B cell (primary cell): Measurements from ENCODE around the gene DNTT. TPM values are rescaled to one million over a fixed set of nuclear protein-coding genes. Genes with fewer than 3 reads are reported as not detected.

Source experiments
- ATAC-seq: fragments of 200-7000 bp; cut with Tn5 transposase; one replicate; pipeline ENCODE4 v1.10.0; 2021; ENCODE audit warnings: low read depth, mild to moderate bottlenecking, moderate number of reproducible peaks, moderate library complexity
- CTCF ChIA-PET: fragments of 350-600 bp; sonication (Branson Sonifier 250); formaldehyde crosslinking; loops from one replicate; lab custom pipeline; 2021; ENCODE audit warnings: antibody characterized with exemption, inconsistent platforms; lab: Charles Lee
- POLR2A ChIA-PET: fragments of 350-600 bp; sonication (Branson Sonifier 250); formaldehyde crosslinking; loops from one replicate; lab custom pipeline; 2021; ENCODE audit warnings: antibody characterized with exemption; lab: Charles Lee
- DNase-seq: peaks from one replicate; pipeline ENCODE4 v3.0.0; 2013
- H2AFZ ChIP-seq: 2 replicates; pipeline ENCODE4 v1.6.1; 2012; ENCODE audit warnings: mild to moderate bottlenecking, low read depth, low read length; ENCODE audit not compliant: insufficient read depth, poor library complexity, severe bottlenecking
- H3K27ac ChIP-seq, 2 donors: 1 replicate in 1 of 2; 2 replicates in 1 of 2; pipeline ENCODE4 v1.5.1; 2012 to 2013; ENCODE audit warnings: low read length in 2 of 2, mild to moderate bottlenecking in 2 of 2, moderate library complexity in 1 of 2
- H3K27me3 ChIP-seq, 4 experiments: fragments of 200-600 bp in 1 of 4; sonication (generic) in 1 of 4; replicated peaks in 1 of 4; 1 replicate in 2 of 4; 2 replicates in 2 of 4; pipeline versions ENCODE4 v1.6.1 to v1.7.0; 2013 to 2016; ENCODE audit warnings: low read length in 3 of 4, mild to moderate bottlenecking in 2 of 4, mixed read lengths in 1 of 4, moderate library complexity in 1 of 4; ENCODE audit not compliant: insufficient read depth in 4 of 4, control insufficient read depth in 3 of 4; ENCODE audit errors: control extremely low read depth in 1 of 4
- H3K36me3 ChIP-seq, 2 experiments: replicated peaks in 1 of 2; 1 replicate in 1 of 2; 2 replicates in 1 of 2; pipeline versions ENCODE4 v1.6.1 to v1.7.1; 2013; ENCODE audit warnings: low read length in 1 of 2; ENCODE audit not compliant: insufficient read depth in 2 of 2, control insufficient read depth in 1 of 2; ENCODE audit errors: control extremely low read depth in 1 of 2, extremely low read depth in 1 of 2
- H3K4me1 ChIP-seq, 2 donors: fragments of 200-600 bp in 1 of 2; sonication (generic) in 1 of 2; 1 replicate in 1 of 2; 2 replicates in 1 of 2; pipeline versions ENCODE4 v1.5.1 to v1.6.1; 2013 to 2017; ENCODE audit warnings: low read length in 2 of 2; ENCODE audit not compliant: control insufficient read depth in 2 of 2, insufficient read depth in 2 of 2
- H3K4me2 ChIP-seq: replicated peaks from 2 replicates; pipeline ENCODE3; 2012; ENCODE audit warnings: mild to moderate bottlenecking, low read depth, low read length; ENCODE audit not compliant: poor library complexity, severe bottlenecking
- H3K4me3 ChIP-seq, 5 experiments: fragments of 200-600 bp in 1 of 5; sonication (generic) in 1 of 5; 1 replicate in 3 of 5; 2 replicates in 2 of 5; pipeline versions ENCODE4 v1.5.1 to v1.7.0; 2011 to 2016; ENCODE audit warnings: low read length in 4 of 5, mild to moderate bottlenecking in 4 of 5, low read depth in 2 of 5, control low read depth in 1 of 5, moderate library complexity in 1 of 5; ENCODE audit not compliant: insufficient read depth in 1 of 5; ENCODE audit errors: control extremely low read depth in 1 of 5, extremely low read depth in 1 of 5
- H3K79me2 ChIP-seq: fragments of 200-600 bp; sonication (generic); one replicate; pipeline ENCODE4 v1.6.0; 2016; ENCODE audit warnings: low read length; ENCODE audit not compliant: control insufficient read depth, insufficient read depth
- H3K9ac ChIP-seq: fragments of 200-600 bp; sonication (generic); 2 replicates; pipeline ENCODE4 v1.6.1; 2017; ENCODE audit warnings: mild to moderate bottlenecking, low read length, moderate library complexity
- H3K9me3 ChIP-seq, 3 donors: one replicate each; pipeline versions ENCODE4 v1.6.1 to v1.7.1; 2013; ENCODE audit warnings: low read length in 2 of 3; ENCODE audit not compliant: control insufficient read depth in 2 of 3, insufficient read depth in 1 of 3; ENCODE audit errors: control extremely low read depth in 1 of 3
- H4K20me1 ChIP-seq: 2 replicates; pipeline ENCODE4 v1.6.0; 2012; ENCODE audit warnings: mild to moderate bottlenecking, low read length; ENCODE audit not compliant: insufficient read depth, control insufficient read depth, poor library complexity, severe bottlenecking
- H3K27ac Mint-ChIP-seq: one replicate; pipeline ENCODE4 v1.8.0; 2021; ENCODE audit warnings: mixed read lengths
- H3K27me3 Mint-ChIP-seq: one replicate; pipeline ENCODE4 v1.8.0; 2021; ENCODE audit warnings: mixed read lengths
- H3K4me1 Mint-ChIP-seq: one replicate; pipeline ENCODE4 v1.8.0; 2021; ENCODE audit warnings: mixed read lengths
- H3K4me3 Mint-ChIP-seq: one replicate; pipeline ENCODE4 v1.8.0; 2021; ENCODE audit warnings: mixed read lengths
- H3K9me3 Mint-ChIP-seq: one replicate; pipeline ENCODE4 v1.8.0; 2022; ENCODE audit warnings: mixed read lengths; ENCODE audit not compliant: insufficient read depth
- EZH2 ChIP-seq: IDR thresholded peaks from 2 replicates; pipeline ENCODE4 v1.6.1; 2012; ENCODE audit warnings: borderline replicate concordance, low read depth, mild to moderate bottlenecking, moderate library complexity, low read length; ENCODE audit not compliant: insufficient read depth, poor library complexity, severe bottlenecking
- WGBS: methylation state at CpG from one replicate; pipeline ENCODE4 v1.1.5; 2013; ENCODE audit warnings: missing lambda C conversion rate; ENCODE audit not compliant: insufficient coverage; 5-methylcytosine and 5-hydroxymethylcytosine counted together
- intact Hi-C: fragments of 100-400 bp; cut with micrococcal nuclease; formaldehyde crosslinking; loops from one replicate; pipeline ENCODE4 v1.10.0; 2022
- polyA plus RNA-seq: library from polyadenylated mRNA; depleted of rRNA; stranded (reverse); fragments of >200 nt; gene quantifications from 2 replicates; pipeline ENCODE4 v1.2.3, GENCODE V29; 2012
- total RNA-seq, 2 donors: library from RNA; stranded (reverse); fragments of 120-200 nt in 1 of 2; gene quantifications; 1 replicate in 1 of 2; 2 replicates in 1 of 2; pipeline versions ENCODE4 v1.2.3 to v1.2.4, GENCODE V29; 2013 to 2022
- TF ChIP-seq, protein P1 (sequence below): fragments of 200-600 bp; IDR thresholded peaks from one replicate; pipeline ENCODE4 v1.8.0; 2022; ENCODE audit warnings: antibody characterized with exemption, mild to moderate bottlenecking

Gene DNTT
- total and polyA plus RNA-seq, 2 donors (not counting 1 experiment from before 2014, with no cell fraction given) = not detected

DNA sequence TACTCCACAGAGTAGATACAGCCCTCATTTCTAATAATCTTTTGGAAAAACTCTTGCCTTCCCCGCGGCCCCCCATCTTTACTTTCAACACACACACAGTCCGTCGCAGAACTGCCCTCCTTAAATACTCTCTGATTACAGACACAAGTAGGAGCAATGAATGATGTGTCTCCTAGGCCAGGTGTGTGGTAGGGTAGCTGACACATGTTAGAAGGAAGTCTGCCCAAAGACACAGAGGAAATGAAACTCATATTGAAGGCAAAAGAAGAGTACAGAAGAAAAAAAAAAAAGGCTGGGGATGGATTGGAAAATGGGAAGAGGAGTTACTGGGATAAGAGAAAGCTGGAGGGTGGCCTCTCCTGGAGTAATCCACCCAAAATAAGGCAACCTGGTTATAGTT lies 39.9 kb downstream of the DNTT start:
- TF ChIP-seq, protein P1, sequence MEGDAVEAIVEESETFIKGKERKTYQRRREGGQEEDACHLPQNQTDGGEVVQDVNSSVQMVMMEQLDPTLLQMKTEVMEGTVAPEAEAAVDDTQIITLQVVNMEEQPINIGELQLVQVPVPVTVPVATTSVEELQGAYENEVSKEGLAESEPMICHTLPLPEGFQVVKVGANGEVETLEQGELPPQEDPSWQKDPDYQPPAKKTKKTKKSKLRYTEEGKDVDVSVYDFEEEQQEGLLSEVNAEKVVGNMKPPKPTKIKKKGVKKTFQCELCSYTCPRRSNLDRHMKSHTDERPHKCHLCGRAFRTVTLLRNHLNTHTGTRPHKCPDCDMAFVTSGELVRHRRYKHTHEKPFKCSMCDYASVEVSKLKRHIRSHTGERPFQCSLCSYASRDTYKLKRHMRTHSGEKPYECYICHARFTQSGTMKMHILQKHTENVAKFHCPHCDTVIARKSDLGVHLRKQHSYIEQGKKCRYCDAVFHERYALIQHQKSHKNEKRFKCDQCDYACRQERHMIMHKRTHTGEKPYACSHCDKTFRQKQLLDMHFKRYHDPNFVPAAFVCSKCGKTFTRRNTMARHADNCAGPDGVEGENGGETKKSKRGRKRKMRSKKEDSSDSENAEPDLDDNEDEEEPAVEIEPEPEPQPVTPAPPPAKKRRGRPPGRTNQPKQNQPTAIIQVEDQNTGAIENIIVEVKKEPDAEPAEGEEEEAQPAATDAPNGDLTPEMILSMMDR = no peak
- no peak for TF ChIP-seq EZH2
- H3K36me3 ChIP-seq = no peaks in the 10 kb centered on the region
- peaks cover 0 to 8% (median 5%) of the 10 kb centered on the region in 3 donors for H3K9me3 ChIP-seq
- no peak overlapping the region for H3K27ac Mint-ChIP-seq
- H3K4me2 ChIP-seq = no peak overlapping the region
- H3K4me1 Mint-ChIP-seq = peaks cover 10% of the 10 kb centered on the region
- DNase-seq (peak; percentile 29), ATAC-seq (no peak)
- no peak overlapping the region for H3K4me3 Mint-ChIP-seq
- ChIA-PET CTCF (interaction anchor here (2.9 kb wide), 1 partner anchor 10 kb away, joined by 9 read pairs; no protein-coding TSS in a partner anchor), POLR2A (no interaction called here)
- no CpG with 5 or more reads among the region's 4 CpGs for WGBS
- H3K27me3 ChIP-seq = peaks cover 0 to 4% (median 0%) of the 10 kb centered on the region in 4 experiments
- no peaks in the 10 kb centered on the region for H4K20me1 ChIP-seq
- no peak overlapping the region for H3K9ac ChIP-seq
- H2AFZ ChIP-seq = no peak overlapping the region
- H3K27me3 Mint-ChIP-seq = peaks cover 2% of the 10 kb centered on the region
- peaks cover 4 to 10% of the 10 kb centered on the region in 2 donors for H3K4me1 ChIP-seq
- H3K27ac ChIP-seq = no peak overlapping the region
- intact Hi-C loops = no loop called here
- no peaks in the 10 kb centered on the region for H3K9me3 Mint-ChIP-seq
- H3K79me2 ChIP-seq = no peaks in the 10 kb centered on the region
- H3K4me3 ChIP-seq = no peak overlapping the region

DNA sequence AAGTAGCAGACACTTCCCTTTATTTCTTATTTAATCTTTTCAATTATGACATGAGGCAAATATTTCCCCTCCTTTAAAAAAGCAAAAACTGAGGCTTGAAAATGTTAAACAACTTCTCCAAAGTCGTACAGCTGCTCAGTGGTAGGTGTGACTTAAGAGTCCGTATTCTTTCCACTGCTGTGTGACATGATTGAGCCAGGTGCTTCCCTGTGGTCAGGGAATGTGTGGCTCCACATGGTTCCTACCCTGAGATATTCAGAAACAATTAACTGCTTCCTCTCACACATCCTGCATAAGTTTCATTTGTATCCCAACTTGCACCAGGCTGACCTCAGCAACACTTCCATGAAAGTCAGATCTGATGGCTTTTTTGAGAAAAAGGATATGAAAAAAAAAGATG lies 41.0 kb downstream of the DNTT start:
- H3K9ac ChIP-seq = no peak overlapping the region
- H3K4me2 ChIP-seq = no peak overlapping the region
- H3K9me3 ChIP-seq = peaks cover 0 to 8% (median 5%) of the 10 kb centered on the region in 3 donors
- H3K4me3 ChIP-seq = no peak overlapping the region
- ATAC-seq = no peak
- peaks cover 0 to 4% (median 0%) of the 10 kb centered on the region in 4 experiments for H3K27me3 ChIP-seq
- ChIA-PET POLR2A (no interaction called here), CTCF (interaction anchor here (1.0 kb wide), 1 partner anchor 30 kb away, joined by 3 read pairs; no protein-coding TSS in a partner anchor)
- no peak overlapping the region for H2AFZ ChIP-seq
- no peaks in the 10 kb centered on the region for H4K20me1 ChIP-seq
- Mint-ChIP-seq H3K4me3 (no peak overlapping the region), H3K27me3 (peaks cover 7% of the 10 kb centered on the region), H3K27ac (no peak overlapping the region), H3K4me1 (peaks cover 10% of the 10 kb centered on the region), H3K9me3 (no peaks in the 10 kb centered on the region)
- TF ChIP-seq, protein P1 = no peak
- TF ChIP-seq EZH2 = no peak
- no peak overlapping the region for H3K27ac ChIP-seq
- DNase-seq = no peak
- WGBS = 33% methylated on average over 1 of the region's 2 CpGs
- H3K79me2 ChIP-seq = no peaks in the 10 kb centered on the region
- intact Hi-C loops = no loop called here
- no peaks in the 10 kb centered on the region for H3K36me3 ChIP-seq
- peaks cover 4 to 10% of the 10 kb centered on the region in 2 donors for H3K4me1 ChIP-seq
